Keratinocyte (primary cell): ENCODE data around the gene STX12. TPM values are rescaled to one million over a fixed set of nuclear protein-coding genes. Genes with fewer than 3 reads are reported as not detected.

Experiments
- DNase-seq: peaks from one replicate; pipeline ENCODE4 v3.0.0-alpha.2; 2011; ENCODE audit warnings: low read depth, missing footprints, low spot score
- FAIRE-seq: peaks from 2 replicates; lab custom pipeline; 2011; peaks lifted over from hg19 to GRCh38; lab: Jason Lieb, UNC
- H2AFZ ChIP-seq: 2 replicates; pipeline ENCODE4 v1.6.0; 2012; ENCODE audit warnings: low read length, control low read depth, inconsistent platforms; ENCODE audit not compliant: control insufficient read depth
- H3K27ac ChIP-seq: 2 replicates; pipeline ENCODE4 v1.5.1; 2011; ENCODE audit warnings: low read length; ENCODE audit not compliant: control insufficient read depth, insufficient read depth
- H3K27me3 ChIP-seq: 3 replicates; pipeline ENCODE4 v1.6.0; 2011; ENCODE audit warnings: low read length; ENCODE audit not compliant: control insufficient read depth, insufficient read depth; ENCODE audit errors: extremely low read depth
- H3K36me3 ChIP-seq, 2 experiments: 2 replicates in 1 of 2; 3 replicates in 1 of 2; pipeline ENCODE4 v1.5.1; 2011; ENCODE audit warnings: low read length in 2 of 2, mild to moderate bottlenecking in 1 of 2; ENCODE audit not compliant: control insufficient read depth in 2 of 2, insufficient read depth in 2 of 2; ENCODE audit errors: extremely low read depth in 1 of 2
- H3K4me1 ChIP-seq: 3 replicates; pipeline ENCODE4 v1.5.1; 2011; ENCODE audit warnings: low read length; ENCODE audit not compliant: control insufficient read depth, insufficient read depth; ENCODE audit errors: extremely low read depth
- H3K4me2 ChIP-seq: 3 replicates; pipeline ENCODE4 v1.6.0; 2011; ENCODE audit warnings: low read depth, low read length; ENCODE audit not compliant: control insufficient read depth, insufficient read depth; ENCODE audit errors: extremely low read depth
- H3K4me3 ChIP-seq, 3 experiments: fragments of 200-600 bp in 1 of 3; sonication (generic) in 1 of 3; 2 replicates in 2 of 3; 3 replicates in 1 of 3; pipeline ENCODE4 v1.5.1; 2011 to 2016; ENCODE audit warnings: low read length in 3 of 3, mild to moderate bottlenecking in 3 of 3, control low read depth in 2 of 3, inconsistent platforms in 1 of 3, low read depth in 1 of 3, mixed read lengths in 1 of 3, mixed run types in 1 of 3, moderate library complexity in 1 of 3; ENCODE audit not compliant: control insufficient read depth in 2 of 3, insufficient read depth in 2 of 3; ENCODE audit errors: extremely low read depth in 1 of 3
- H3K79me2 ChIP-seq: 2 replicates; pipeline ENCODE4 v1.6.0; 2012; ENCODE audit warnings: low read length; ENCODE audit not compliant: control insufficient read depth, insufficient read depth
- H3K9ac ChIP-seq: 3 replicates; pipeline ENCODE4 v1.6.0; 2011; ENCODE audit warnings: low read length; ENCODE audit not compliant: control insufficient read depth, insufficient read depth; ENCODE audit errors: extremely low read depth
- H3K9me1 ChIP-seq: 3 replicates; pipeline ENCODE4 v1.6.0; 2011; ENCODE audit warnings: low read length; ENCODE audit not compliant: control insufficient read depth, insufficient read depth; ENCODE audit errors: extremely low read depth
- H3K9me3 ChIP-seq: 2 replicates; pipeline ENCODE4 v1.5.1; 2012; ENCODE audit warnings: low read depth, low read length; ENCODE audit not compliant: control insufficient read depth
- H4K20me1 ChIP-seq: 3 replicates; pipeline ENCODE4 v1.6.0; 2011; ENCODE audit warnings: low read length; ENCODE audit not compliant: control insufficient read depth, insufficient read depth; ENCODE audit errors: extremely low read depth
- EZH2 ChIP-seq: IDR thresholded peaks from one replicate; pipeline ENCODE4 v1.6.1; 2012; ENCODE audit warnings: inconsistent platforms, mild to moderate bottlenecking, low read length, moderate library complexity
- dilution Hi-C: fragments of 300-500 bp; cut with MboI; formaldehyde crosslinking; loops from one replicate; pipeline ENCODE4 v1.7.0; 2020; ENCODE audit warnings: low sequenced_read_pairs; ENCODE audit not compliant: extremely low pct_ligation_motif_present
- polyA plus RNA-seq, 5 experiments: library from polyadenylated mRNA; depleted of rRNA in 3 of 5; stranded (reverse) in 3 of 5; stranded (forward) in 1 of 5; unstranded in 1 of 5; fragments of >200 nt; gene quantifications; 1 replicate in 1 of 5; 2 replicates in 3 of 5; 3 replicates in 1 of 5; pipeline versions ENCODE4 v1.2.1 to v1.2.3, GENCODE V29; 2011 to 2012; ENCODE audit warnings: missing spikeins in 2 of 5, low read depth in 1 of 5, low replicate concordance in 1 of 5
- TF ChIP-seq, protein P1 (sequence below), 3 experiments: IDR thresholded peaks in 1 of 3; conservative IDR thresholded peaks in 1 of 3; optimal IDR thresholded peaks in 1 of 3; 2 replicates in 2 of 3; 3 replicates in 1 of 3; pipeline versions ENCODE3 to v1.5.1; 2011; ENCODE audit warnings: low read length in 3 of 3, mild to moderate bottlenecking in 3 of 3, moderate library complexity in 2 of 3, control low read depth in 1 of 3, inconsistent platforms in 1 of 3; ENCODE audit not compliant: insufficient read depth in 2 of 3; ENCODE audit errors: extremely low read depth in 1 of 3

The STX12 gene
- polyA plus RNA-seq, 1 donor (not counting 4 experiments of a cell fraction or from before 2014, with no cell fraction given), result 29.9 TPM

GRCh38 chr1:27770293-27770830 lies 2.7 kb upstream of the STX12 start:
- Histone ChIP-seq H3K9ac (no peak overlapping the region), H2AFZ (no peak overlapping the region), H3K36me3 (no peaks in the 10 kb centered on the region), H3K79me2 (peaks cover 19% of the 10 kb centered on the region), H4K20me1 (no peaks in the 10 kb centered on the region), H3K27me3 (no peaks in the 10 kb centered on the region), H3K9me3 (no peaks in the 10 kb centered on the region), H3K9me1 (no peaks in the 10 kb centered on the region), H3K4me2 (no peak overlapping the region), H3K4me1 (peaks cover 10% of the 10 kb centered on the region), H3K4me3 (no peak overlapping the region), H3K27ac (no peak overlapping the region)
- FAIRE-seq (no peak), DNase-seq (no peak)
- dilution Hi-C loops, result no loop called here
- no peak for TF ChIP-seq EZH2
- TF ChIP-seq, protein P1, sequence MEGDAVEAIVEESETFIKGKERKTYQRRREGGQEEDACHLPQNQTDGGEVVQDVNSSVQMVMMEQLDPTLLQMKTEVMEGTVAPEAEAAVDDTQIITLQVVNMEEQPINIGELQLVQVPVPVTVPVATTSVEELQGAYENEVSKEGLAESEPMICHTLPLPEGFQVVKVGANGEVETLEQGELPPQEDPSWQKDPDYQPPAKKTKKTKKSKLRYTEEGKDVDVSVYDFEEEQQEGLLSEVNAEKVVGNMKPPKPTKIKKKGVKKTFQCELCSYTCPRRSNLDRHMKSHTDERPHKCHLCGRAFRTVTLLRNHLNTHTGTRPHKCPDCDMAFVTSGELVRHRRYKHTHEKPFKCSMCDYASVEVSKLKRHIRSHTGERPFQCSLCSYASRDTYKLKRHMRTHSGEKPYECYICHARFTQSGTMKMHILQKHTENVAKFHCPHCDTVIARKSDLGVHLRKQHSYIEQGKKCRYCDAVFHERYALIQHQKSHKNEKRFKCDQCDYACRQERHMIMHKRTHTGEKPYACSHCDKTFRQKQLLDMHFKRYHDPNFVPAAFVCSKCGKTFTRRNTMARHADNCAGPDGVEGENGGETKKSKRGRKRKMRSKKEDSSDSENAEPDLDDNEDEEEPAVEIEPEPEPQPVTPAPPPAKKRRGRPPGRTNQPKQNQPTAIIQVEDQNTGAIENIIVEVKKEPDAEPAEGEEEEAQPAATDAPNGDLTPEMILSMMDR (optimal IDR thresholded peaks at IDR 0.05 in 1 of 3, IDR thresholded peaks at IDR 0.05 in 1 of 3, conservative IDR thresholded peaks at IDR 0.05 in 1 of 3; ENCODE audit: extremely low read depth in 1 of 3, insufficient read depth in 2 of 3, low read length in 3 of 3), result no peak

- dilution Hi-C loops, result no loop called here
These were observed 735 bp upstream of the STX12 start for GRCh38 chr1:27772036-27772931.

More at GRCh38 chr1:27772036-27772931, 735 bp upstream of the STX12 start:
- H3K4me3 ChIP-seq, result peak overlapping the region; percentile 24 to 97 (median 84)
- H3K9me1 ChIP-seq, result no peaks in the 10 kb centered on the region
- peak overlapping the region; percentile 74 for H3K27ac ChIP-seq
- H2AFZ ChIP-seq, result peak overlapping the region; percentile 50
- peaks cover 12% of the 10 kb centered on the region for H3K4me1 ChIP-seq
- TF ChIP-seq EZH2, result no peak
- TF ChIP-seq, protein P1 (optimal IDR thresholded peaks at IDR 0.05 in 1 of 3, IDR thresholded peaks at IDR 0.05 in 1 of 3, conservative IDR thresholded peaks at IDR 0.05 in 1 of 3; ENCODE audit: extremely low read depth in 1 of 3, insufficient read depth in 2 of 3, low read length in 3 of 3), result no peak
- no peaks in the 10 kb centered on the region for H4K20me1 ChIP-seq
- H3K36me3 ChIP-seq, result peaks cover 0 to 2% of the 10 kb centered on the region in 2 experiments
- H3K9me3 ChIP-seq, result no peaks in the 10 kb centered on the region
- peak overlapping the region; percentile 49 for H3K9ac ChIP-seq
- peaks cover 32% of the 10 kb centered on the region for H3K79me2 ChIP-seq
- H3K27me3 ChIP-seq, result no peaks in the 10 kb centered on the region
- H3K4me2 ChIP-seq, result peak overlapping the region; percentile 61
- DNase-seq (no peak), FAIRE-seq (no peak)
